SH-SY5Y (cell line): Measurements from ENCODE around the gene ADSS2.

Source experiments
- GATA2 ChIP-seq: IDR thresholded peaks from 2 replicates; pipeline ENCODE4 v1.6.1; 2011; ENCODE audit warnings: mild to moderate bottlenecking, low read depth, low read length
- GATA3 ChIP-seq: IDR thresholded peaks from 2 replicates; pipeline ENCODE4 v1.6.1; 2011; ENCODE audit warnings: low read depth, mild to moderate bottlenecking, low read length, moderate library complexity

DNA sequence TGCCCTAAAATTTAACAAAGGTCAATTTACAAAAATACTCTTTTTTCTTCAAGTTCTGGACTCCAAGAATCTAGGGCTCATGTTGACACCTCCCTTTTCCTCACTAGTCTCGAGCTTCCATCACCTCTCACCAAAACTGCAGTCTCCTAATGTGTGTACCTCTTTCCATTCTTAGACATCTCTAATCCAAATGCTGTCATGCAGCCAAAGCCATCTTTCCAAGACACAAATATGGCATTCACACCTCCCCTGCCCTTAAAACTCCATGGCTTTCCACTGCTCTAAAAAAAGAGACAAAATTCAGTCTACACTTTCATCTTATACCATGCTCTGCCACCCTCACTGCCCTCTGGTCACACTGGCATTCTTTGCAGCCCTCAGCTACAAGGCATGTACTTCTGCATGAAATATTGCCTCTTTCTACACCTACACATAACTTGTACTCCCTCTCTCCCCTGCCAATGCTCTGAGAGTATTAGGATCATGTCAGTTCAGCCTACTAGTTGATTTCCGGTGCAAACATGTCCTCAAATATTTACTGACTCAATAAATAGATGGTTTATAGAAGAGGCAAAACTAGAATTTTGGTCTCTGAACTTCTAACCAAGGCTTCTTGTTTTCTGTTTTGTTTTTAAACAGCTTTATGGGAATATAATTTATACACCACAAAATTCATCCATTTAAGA is 26.9 kb downstream of the ADSS2 start:
- TF ChIP-seq GATA2 = no peak
- TF ChIP-seq GATA3 = no peak
